OCI-LY7 (cell line): ENCODE data around the gene FBXO7.

Experiments used
- EZH2phosphoT487 ChIP-seq: fragments of 200-600 bp; sonication (generic); IDR thresholded peaks from 2 replicates; pipeline ENCODE4 v1.6.1; 2018; ENCODE audit warnings: low read depth, borderline replicate concordance, mild to moderate bottlenecking, mixed run types, antibody characterized with exemption, low read length, moderate library complexity, mixed read lengths
- TF ChIP-seq, protein P1 (sequence below): fragments of 200-600 bp; sonication (generic); conservative IDR thresholded peaks from 2 replicates; pipeline ENCODE4 v1.5.1; 2014; ENCODE audit warnings: mild to moderate bottlenecking, antibody characterized with exemption, low read length, moderate library complexity, mixed read lengths

DNA sequence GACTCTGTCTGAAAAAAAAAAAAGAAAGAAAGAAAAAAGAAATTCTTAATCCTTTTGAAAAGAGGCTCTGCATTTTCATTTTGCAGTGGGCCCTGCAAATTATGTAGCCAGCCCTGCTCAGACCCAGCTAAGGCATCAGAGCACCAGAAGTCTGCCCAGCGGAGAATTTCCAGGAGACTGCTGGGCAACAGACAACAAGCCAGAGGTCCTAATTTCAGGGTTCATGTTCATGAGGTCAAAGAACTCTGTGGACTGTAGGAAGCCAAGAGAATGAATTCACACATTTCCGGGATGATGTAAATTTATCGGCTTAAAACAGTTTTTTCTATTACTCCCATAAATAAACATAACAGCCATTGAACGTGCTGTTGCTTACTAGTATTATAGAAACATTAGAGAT, 47.7 kb upstream of the FBXO7 start:
- TF ChIP-seq, protein P1, sequence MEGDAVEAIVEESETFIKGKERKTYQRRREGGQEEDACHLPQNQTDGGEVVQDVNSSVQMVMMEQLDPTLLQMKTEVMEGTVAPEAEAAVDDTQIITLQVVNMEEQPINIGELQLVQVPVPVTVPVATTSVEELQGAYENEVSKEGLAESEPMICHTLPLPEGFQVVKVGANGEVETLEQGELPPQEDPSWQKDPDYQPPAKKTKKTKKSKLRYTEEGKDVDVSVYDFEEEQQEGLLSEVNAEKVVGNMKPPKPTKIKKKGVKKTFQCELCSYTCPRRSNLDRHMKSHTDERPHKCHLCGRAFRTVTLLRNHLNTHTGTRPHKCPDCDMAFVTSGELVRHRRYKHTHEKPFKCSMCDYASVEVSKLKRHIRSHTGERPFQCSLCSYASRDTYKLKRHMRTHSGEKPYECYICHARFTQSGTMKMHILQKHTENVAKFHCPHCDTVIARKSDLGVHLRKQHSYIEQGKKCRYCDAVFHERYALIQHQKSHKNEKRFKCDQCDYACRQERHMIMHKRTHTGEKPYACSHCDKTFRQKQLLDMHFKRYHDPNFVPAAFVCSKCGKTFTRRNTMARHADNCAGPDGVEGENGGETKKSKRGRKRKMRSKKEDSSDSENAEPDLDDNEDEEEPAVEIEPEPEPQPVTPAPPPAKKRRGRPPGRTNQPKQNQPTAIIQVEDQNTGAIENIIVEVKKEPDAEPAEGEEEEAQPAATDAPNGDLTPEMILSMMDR = no peak
- TF ChIP-seq EZH2phosphoT487 = no peak
